Suprapubic skin (tissue), 3 donors: ENCODE data around the gene PIGO.

Experiments
- POLR2A ChIP-seq, 2 donors: fragments of 450-650 bp; IDR thresholded peaks; one replicate each; pipeline ENCODE4 v1.6.1; 2017; ENCODE audit warnings: antibody characterized with exemption in 2 of 2, mild to moderate bottlenecking in 2 of 2, moderate library complexity in 2 of 2
- TF ChIP-seq, protein P1 (sequence below), 2 donors: fragments of 200-600 bp in 1 of 2; fragments of 450-650 bp in 1 of 2; sonication (generic) in 1 of 2; IDR thresholded peaks; one replicate each; pipeline ENCODE4 v1.5.1; 2016 to 2019; ENCODE audit warnings: antibody characterized with exemption in 2 of 2, mild to moderate bottlenecking in 1 of 2, moderate library complexity in 1 of 2

DNA sequence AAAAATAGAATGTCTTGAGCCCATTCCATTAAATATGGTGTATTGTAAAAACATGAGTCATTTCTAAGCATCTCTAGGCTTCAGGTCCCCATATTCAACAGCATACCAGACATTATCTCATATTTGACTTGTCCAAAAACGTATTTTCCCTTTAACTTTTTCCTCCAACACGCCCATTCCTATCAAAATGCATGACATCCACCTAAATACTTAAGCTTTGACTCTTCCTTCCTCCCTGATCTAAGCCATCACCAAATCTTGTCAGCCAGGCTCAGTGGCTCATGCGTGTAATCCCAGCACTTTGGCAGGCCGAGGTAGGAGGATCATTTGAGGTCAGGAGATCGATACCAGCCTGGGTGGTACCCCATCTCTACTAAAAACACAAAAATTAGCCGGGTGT is 47.9 kb downstream of the PIGO start:
- TF ChIP-seq, protein P1, sequence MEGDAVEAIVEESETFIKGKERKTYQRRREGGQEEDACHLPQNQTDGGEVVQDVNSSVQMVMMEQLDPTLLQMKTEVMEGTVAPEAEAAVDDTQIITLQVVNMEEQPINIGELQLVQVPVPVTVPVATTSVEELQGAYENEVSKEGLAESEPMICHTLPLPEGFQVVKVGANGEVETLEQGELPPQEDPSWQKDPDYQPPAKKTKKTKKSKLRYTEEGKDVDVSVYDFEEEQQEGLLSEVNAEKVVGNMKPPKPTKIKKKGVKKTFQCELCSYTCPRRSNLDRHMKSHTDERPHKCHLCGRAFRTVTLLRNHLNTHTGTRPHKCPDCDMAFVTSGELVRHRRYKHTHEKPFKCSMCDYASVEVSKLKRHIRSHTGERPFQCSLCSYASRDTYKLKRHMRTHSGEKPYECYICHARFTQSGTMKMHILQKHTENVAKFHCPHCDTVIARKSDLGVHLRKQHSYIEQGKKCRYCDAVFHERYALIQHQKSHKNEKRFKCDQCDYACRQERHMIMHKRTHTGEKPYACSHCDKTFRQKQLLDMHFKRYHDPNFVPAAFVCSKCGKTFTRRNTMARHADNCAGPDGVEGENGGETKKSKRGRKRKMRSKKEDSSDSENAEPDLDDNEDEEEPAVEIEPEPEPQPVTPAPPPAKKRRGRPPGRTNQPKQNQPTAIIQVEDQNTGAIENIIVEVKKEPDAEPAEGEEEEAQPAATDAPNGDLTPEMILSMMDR (IDR thresholded peaks at IDR 0.05), result no peak
- no peak for TF ChIP-seq POLR2A (IDR thresholded peaks at IDR 0.05)
